ENCODE data around the gene KRTAP5-7.
"Not testable (repeated sequence)": the region's sequence is repeated elsewhere in the genome, so short reads cannot be mapped to it uniquely, and the experiment has no call there.

DNA sequence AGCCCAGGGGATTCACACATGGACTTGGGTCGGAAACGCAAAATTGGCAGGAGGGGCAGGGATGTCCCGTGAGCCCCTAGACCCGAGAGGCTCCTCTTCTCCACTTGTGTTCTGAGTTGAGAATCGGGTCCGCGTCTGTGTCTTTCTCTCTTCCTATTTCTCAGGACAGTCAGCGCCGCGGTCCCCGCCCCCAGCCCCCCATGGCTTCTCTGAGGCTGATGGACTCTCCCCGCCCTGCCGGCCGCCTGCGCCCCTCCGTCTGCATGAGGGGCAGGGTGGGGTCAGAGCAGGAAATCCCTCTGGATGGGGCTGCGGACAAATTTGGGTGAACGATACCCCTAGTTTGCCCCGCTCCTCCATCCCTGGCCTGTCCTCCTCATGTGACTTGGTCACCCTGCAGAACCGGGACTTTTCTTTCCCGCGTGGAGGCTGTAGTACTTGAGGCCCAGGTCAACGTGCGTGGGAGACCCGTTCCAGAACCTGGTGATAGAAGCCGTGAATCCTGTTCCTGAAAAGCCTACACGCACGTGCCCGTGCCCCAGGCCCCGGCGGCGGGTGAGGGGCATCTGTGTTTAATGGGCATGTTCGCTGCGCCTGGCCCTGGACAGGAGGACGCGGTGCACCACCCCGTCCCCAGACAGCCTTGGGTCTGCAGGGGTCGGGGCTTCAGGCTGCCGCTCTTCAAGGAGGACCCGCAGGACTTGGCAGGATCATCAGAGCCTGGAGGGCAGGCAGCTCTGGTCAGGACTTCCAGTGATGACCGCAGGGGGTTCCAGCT, 49.8 kb downstream of the KRTAP5-7 start:
- not testable (repeated sequence) for TF ChIP-seq POLR2A (IDR thresholded peaks at IDR 0.05; ENCODE audit: low read depth, low read length)
- TF ChIP-seq, protein P1, sequence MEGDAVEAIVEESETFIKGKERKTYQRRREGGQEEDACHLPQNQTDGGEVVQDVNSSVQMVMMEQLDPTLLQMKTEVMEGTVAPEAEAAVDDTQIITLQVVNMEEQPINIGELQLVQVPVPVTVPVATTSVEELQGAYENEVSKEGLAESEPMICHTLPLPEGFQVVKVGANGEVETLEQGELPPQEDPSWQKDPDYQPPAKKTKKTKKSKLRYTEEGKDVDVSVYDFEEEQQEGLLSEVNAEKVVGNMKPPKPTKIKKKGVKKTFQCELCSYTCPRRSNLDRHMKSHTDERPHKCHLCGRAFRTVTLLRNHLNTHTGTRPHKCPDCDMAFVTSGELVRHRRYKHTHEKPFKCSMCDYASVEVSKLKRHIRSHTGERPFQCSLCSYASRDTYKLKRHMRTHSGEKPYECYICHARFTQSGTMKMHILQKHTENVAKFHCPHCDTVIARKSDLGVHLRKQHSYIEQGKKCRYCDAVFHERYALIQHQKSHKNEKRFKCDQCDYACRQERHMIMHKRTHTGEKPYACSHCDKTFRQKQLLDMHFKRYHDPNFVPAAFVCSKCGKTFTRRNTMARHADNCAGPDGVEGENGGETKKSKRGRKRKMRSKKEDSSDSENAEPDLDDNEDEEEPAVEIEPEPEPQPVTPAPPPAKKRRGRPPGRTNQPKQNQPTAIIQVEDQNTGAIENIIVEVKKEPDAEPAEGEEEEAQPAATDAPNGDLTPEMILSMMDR (IDR thresholded peaks at IDR 0.05; ENCODE audit: extremely low read depth in 1 of 2, insufficient read depth in 1 of 2, low read depth in 1 of 2, low read length in 2 of 2): not testable (repeated sequence)

Data from endothelial cell of umbilical vein (primary cell).